GM19043 (cell line): Measurements from ENCODE around the gene SPTBN5.

Source experiments
- ATAC-seq: cut with Tn5 transposase; IDR thresholded peaks from one replicate; pipeline ENCODE4 v1.9.1; 2021; ENCODE audit warnings: low read depth; ENCODE audit not compliant: unreplicated experiment

SPTBN5 gene

DNA sequence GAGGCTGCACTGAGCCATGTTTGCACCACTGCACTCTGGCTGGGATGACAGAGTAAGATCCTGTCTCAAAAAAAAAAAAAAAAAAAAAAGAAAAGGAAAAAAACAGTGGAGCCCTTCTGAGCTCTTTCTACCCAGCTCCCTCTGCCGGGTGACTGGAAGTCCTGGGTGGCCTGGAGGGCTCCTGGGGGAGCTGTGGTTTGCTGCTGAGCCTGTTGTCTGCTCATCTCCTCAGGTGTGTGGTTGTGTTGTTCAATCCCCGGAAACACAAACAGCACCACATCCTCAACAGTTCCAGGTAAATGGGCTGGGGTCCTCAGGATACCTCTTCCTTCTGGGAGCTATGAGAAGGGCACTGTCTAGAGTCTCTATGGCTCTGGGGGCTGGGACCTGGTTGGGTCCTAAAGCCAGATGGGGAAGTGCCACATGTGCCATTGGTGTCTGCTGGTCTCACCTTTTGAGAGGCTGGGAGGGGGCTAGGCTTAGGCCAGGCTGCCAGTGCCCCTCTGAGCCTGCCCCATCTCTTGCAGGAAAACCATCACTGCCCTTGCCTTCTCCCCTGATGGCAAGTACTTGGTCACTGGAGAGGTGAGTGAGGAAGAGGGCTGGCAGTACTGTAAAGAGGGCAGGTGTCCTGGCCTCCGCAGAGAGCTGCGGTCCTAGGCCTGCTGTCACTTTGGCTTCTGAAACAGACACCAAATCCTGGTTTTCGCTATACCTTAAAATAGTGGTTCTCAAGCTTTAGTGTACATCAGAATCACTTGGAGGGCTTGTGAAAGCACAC lies 83.0 kb downstream of the SPTBN5 start:
- ATAC-seq: no peak

DNA sequence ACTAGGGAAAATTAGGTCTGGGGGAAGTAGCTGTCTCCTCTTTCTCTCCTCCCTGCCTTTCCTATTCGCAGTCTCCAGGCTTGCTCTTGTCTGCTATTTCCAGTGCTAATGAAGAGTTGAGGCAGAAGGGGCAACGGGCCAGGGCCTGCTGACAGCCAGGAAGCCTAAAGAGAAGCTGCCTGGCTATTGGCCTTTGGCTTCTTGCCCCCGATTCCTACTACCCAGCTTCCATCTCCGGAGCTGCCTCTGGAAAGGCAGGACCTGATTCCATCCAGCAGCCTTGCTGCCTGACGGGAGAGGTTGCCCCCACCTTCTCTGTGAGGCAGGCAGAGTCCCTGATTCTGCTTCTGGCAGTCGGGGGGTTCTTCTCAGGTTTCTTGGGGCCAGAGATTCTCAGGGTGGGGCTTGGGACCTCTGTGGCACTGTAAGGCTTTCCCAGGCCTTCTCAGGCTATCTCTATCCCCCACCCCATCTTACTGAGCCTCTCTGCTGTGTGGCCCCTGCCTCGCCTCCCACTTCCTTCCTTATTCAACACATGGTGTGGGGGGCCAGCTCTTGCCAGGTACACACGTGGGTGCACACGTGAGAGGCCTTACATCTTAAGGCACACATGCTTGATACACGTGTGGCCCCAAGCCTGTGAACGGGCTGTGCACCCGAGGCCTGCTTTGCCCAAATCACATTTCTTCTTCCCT lies 84.2 kb downstream of the SPTBN5 start:
- ATAC-seq: no peak

DNA sequence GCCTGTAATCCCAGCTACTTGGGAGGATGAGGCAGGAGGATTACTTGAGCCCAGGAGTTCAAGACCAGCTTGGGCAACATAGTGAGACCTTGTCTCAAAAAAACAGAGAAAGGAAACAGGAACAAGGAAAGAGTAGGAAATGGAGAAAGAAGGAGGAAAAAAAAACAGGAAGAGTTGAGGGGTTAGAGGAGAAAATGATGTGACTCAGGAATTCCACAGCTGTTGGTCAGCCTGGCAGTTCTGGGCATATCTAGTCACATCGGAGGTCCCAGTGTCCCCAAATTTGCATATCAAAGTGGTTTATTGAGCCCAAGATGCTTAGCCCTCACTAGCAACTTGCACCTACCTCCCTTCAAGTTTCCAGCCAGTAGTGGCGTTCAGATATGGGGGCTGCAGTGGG lies 84.7 kb downstream of the SPTBN5 start:
- ATAC-seq: no peak

DNA sequence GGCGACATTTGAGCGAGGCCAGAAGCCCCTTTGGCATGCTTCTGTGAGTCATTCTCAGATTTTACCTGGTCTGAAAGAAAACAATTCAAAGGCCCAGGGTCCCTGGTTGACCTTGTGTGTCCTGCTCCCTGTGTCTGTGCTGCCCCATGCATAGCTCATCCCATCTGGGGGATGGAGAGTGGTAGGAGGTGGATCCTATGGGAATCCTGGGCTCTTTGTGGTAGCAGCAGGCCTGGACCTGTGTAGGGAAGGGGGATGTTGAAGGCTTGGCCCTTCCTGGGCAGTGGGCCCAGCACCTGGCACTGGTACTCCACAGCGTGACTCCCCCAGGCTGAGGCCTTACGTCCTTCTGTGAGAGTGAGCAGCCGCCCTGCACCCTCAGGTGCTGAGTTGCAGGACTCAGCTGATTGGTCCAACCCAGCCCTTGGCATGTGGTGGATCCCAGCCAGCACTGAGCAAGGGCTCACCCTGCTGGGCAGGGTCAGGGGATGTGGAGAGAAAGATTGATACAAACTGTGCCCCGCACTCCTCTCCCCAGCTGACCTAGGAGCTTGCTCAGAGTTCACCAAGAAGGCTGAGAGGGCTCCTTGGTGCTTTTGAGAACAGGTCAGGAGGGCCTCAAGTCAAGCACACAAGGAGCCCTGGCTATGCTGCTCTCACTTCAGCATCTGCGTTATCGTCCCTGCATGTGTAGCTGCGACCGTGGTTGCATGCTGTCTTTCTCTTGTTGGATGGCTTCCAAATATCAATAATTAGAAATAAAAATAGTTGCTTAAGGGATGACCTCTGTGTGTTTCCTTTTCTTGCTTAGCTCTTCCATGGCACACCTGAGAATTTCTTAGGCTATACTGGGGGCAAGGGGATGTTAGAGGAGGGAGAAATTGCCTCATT lies 87.3 kb downstream of the SPTBN5 start:
- no peak for ATAC-seq

DNA sequence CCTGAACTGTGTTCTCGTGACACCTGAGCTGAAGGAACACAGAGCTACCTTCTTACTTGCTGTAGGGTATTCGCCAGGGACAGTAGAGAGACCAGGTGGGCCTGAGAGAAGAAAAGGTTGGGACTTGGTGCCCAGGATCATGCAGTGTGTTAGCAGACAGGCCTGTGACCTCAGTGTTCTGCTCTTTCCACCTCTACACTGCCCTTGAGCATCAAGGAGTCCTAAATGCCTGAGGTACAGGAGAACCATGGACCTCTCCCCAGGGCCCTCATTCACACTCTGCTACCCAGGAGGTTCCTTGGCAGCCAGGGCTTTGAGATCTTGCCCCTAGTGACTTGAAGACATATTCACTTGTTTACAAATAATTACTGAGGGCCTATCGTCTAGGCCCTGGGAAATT lies 88.1 kb downstream of the SPTBN5 start:
- ATAC-seq: no peak

DNA sequence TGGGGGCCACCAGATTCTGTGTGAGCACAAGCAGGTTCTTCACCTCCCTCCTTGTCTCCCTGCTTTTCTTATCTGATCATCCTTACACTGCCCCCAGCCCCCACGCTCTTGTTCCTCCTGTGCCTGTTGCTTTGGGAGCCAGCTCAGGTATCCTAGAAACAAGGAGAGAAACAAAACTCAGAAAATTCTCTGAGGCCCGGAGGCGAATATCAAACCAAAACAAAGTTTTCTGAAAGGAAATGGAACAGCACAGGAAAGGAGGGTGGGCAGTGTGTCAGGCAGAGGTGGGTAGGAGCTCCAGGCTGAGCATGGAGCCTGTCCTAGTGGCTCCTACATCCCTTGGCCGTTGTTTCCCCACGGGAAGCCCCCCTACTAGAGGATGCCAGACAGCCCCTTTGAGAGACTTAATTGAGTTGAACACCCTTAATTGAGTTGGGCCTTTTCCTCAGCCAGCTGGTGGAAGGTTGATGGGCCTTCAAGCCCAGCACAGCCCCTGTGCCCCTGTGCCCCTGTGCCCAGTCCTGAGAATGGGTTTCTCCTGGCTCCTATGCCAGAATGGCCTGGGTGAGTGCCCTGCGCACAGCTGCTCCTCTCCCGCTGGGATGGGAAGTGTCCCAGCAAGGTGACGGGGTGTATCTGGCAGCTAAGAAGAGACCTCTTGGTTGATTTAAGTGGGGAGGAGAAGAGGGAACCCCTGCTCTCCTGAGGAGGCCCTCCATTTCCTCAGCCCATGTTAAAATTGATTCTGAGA lies 88.8 kb downstream of the SPTBN5 start:
- ATAC-seq: no peak

DNA sequence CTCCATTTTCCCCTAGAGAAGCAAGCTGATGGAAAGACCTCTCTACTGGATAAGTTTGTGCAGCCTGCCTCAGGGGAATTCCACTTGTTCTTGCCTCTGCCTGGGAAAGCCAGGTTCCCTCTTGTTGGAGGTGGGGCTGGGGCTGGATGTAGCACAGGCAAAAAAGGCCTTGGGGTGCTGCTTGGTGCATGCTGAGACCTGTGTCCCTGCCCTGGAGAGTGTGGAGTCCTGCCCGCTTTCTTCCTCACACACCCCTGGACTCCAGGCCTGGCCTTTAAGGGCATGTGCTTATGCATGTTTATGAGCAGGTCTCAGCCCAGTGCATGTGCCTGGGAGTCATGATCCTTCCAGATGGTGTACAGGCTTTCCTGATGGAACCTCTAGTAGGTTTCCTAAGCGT lies 89.5 kb downstream of the SPTBN5 start:
- ATAC-seq: no peak

DNA sequence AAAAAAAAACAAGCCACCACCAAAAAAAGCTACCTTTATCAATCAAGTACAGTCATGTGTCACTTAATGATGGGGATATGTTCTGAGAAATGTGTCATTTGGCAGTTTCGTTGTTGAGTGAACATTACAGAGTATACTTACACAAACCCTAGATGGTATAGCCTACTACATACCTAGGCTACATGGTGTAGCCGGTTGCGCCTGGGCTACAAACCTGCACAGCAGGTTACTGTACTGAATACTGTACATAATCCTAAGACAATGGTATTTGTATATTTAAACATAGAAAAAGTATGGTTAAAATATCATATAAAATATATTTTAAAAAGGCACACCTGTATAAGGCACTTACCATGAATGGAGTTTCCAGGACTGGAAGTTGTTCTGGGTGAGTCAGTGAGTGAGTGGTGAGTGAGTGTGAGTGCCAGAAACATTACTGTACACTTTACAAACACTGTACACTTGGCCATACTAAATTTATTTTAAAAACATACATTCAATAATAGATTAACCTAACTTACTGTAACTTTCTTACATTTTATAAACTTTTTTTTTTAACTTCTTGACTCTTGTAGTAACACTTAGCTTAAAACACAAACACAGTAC lies 91.9 kb downstream of the SPTBN5 start:
- no peak for ATAC-seq

DNA sequence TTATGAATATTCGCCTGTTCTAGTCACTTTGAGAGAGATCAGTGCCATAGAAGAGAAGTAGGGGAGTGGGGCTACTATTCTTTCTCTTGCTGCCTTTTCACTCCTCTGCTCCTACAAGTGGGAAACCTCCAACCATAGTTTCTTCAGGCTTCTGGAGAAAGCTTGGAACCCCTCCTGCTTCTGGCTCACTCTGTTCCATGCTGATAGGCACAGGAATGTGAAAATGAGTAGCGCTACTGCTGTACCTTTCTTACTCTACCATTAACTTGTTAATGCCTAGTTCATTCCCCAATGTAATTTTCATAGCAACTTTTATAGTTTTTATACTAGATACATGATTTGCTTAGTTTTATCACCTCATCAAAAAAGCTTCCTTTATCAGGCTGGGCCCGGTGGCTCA lies 92.7 kb downstream of the SPTBN5 start:
- no peak for ATAC-seq

DNA sequence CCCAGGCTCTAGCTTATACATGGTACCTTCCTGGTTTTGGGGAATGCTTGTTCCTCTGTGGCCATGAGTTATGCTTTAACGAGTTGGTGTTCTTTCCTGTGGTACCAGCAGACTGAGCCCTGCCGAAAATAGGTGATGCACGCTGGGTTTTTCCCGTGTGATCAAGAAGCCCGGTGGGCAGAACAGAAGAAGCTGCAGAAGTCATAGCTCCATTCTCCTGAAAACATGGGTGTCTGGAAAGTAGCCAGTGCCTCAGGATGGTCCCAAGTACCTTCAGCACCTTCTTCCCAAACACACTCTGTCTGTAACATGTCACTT lies 94.4 kb downstream of the SPTBN5 start:
- no peak for ATAC-seq

DNA sequence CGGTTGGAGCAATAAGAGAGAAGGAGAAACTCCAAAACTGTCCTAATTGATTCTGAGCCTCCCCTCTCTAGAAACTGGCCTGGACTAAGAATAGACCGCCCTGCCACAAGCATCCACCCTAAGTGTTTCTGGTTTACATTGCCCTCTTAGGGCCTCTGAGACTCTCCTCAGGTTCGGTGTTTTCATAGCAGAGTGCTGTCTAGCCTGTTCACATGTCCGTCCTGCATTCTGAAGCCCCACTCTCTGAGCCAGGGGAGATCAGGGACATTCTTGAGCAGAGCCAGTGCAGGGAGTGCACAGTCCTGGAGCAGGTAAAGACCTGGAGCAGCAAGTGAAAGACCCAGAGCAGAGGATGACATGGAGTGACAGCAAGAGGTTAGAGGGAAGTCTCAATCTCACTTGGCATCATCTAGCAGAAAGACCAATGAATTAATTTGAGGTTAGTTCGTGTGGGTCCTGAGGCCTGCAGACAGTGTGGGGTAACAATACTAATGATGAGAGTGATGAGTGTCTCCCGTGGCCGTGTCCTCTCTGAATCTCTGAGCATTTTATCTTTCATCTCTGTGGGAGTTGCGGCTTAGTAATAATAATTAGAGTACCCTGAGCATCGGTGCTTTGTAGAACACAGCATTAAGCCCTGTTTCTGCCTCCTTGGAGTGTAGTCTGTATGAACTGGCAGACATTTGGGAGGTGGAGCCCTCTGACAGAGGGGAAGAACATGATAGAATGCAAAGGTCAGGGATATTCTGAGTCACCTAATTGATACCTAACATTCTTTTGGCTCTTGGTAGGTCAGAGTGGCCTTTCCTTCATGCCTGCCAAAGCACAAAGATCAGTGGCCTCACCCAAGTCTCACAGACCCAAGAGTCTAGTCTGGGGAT lies 95.0 kb downstream of the SPTBN5 start:
- no peak for ATAC-seq
